Measurements from ENCODE around the gene BRSK2.

BRSK2 gene

DNA sequence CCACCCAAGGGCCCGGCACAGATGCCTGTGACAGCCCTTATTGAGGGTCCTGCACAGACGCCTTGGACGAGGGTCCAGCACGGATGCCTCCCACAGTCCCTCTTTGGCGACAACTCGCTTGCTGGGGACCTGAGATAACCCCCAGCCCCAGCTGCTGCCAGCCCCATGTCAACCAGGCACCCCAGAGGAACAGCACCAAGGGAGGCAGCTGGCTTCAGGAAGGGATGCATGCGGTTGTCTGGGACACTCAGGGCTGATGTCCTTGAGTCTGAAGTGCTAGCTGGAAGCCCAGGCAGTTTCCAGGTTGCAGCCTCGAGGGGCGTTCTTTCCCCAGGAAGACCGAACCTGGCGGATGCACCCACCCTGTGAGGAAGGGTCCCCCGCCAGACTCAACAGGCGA, 63.0 kb downstream of the BRSK2 start:
- DNase-seq (ENCODE audit: low read depth in 2 of 2): no peak

- no peak for DNase-seq (ENCODE audit: low read depth in 2 of 2)
Observed at GRCh38 chr11:1453611-1454034, 63.9 kb downstream of the BRSK2 start.

- DNase-seq (ENCODE audit: low read depth in 2 of 2): no peak
Observed at GRCh38 chr11:1454576-1454975, 64.8 kb downstream of the BRSK2 start.

DNA sequence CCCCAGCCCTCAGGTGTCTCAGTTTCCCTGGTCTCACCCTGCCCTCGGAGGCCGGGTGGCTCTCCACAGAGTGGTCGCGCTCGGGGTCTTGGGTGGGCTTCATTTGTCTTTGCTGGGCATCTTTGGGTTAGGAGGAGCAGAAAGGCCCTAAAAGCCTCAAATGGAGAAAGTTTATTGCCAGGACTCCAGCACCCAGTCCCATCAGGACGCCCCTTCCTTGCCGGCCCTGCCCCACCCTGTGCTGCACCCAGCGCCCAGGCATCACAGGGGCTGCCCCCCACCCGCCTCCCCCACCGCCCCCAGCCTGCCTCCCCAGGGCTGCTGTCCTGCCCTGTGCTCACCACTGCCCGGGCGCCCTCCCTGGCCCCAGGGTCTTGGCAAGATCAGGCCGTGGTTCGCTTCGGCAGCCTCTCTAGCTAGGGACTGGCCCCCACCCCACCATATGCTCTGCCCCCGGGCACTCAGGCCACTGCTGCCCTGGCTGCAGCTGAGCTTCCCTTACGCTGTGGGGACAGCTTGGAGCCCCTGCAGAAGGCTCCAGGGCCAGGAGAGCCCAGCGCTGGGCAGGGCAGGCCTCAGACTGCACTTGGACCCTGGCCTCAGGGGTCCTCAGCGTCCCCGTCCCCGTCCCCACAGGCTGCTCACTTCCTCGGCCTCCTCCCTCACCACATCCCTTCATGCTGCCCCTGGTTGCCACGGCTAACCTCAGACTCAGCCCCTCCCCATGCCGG, 65.5 kb downstream of the BRSK2 start:
- DNase-seq (ENCODE audit: low read depth in 2 of 2): no peak

DNA sequence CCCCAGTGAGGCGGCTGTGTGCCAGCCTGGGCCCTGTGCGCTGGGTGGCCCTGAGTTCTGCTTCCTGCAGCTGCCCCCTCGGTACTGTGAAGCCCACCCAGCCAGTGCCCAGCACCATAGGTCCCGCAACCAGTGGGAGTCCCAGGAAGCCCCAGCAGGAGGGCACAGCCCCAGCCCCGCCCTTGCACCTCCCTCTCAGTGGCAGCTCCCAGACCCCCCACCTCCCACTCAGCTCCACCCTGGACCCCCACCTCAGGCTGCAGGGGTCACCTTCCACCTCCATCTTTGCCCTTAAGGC, 66.0 kb downstream of the BRSK2 start:
- no peak for DNase-seq (ENCODE audit: low read depth in 2 of 2)

GRCh38 chr11:1456176-1456575, 66.4 kb downstream of the BRSK2 start:
- DNase-seq (ENCODE audit: low read depth in 2 of 2): no peak

- DNase-seq (ENCODE audit: low read depth in 2 of 2): no peak
Observed at GRCh38 chr11:1456596-1457325, 67.0 kb downstream of the BRSK2 start.

DNA sequence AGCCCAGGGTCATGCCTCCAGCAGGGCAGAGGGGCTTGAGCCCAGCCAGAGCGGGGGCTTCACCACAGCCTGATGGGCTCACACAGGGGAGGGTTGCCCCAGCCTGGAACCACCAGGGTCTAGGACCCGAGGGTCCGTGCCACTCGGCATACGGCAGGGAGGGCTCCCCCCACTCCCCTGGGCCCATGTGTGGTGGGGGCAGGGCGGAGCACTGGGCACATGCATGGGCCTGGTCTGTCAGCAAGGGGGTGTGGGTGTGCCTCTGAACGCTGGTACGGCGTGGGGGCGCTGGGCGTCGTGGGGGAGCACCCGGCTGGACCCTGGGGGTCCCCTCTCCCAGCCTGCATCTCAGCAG, 67.6 kb downstream of the BRSK2 start:
- DNase-seq (ENCODE audit: low read depth in 2 of 2): no peak

GRCh38 chr11:1457856-1458255, 68.1 kb downstream of the BRSK2 start:
- DNase-seq (ENCODE audit: low read depth in 2 of 2): no peak

- no peak for DNase-seq (ENCODE audit: low read depth in 2 of 2)
Observed at GRCh38 chr11:1458340-1459218, 68.8 kb downstream of the BRSK2 start.

- DNase-seq (ENCODE audit: low read depth in 2 of 2): no peak
Observed at GRCh38 chr11:1459219-1459575, 69.5 kb downstream of the BRSK2 start.

- no peak for DNase-seq (ENCODE audit: low read depth in 2 of 2)
Observed at GRCh38 chr11:1459764-1460395, 70.1 kb downstream of the BRSK2 start.

- DNase-seq (ENCODE audit: low read depth in 2 of 2): no peak
Observed at GRCh38 chr11:1460396-1460985, 70.8 kb downstream of the BRSK2 start.

DNA sequence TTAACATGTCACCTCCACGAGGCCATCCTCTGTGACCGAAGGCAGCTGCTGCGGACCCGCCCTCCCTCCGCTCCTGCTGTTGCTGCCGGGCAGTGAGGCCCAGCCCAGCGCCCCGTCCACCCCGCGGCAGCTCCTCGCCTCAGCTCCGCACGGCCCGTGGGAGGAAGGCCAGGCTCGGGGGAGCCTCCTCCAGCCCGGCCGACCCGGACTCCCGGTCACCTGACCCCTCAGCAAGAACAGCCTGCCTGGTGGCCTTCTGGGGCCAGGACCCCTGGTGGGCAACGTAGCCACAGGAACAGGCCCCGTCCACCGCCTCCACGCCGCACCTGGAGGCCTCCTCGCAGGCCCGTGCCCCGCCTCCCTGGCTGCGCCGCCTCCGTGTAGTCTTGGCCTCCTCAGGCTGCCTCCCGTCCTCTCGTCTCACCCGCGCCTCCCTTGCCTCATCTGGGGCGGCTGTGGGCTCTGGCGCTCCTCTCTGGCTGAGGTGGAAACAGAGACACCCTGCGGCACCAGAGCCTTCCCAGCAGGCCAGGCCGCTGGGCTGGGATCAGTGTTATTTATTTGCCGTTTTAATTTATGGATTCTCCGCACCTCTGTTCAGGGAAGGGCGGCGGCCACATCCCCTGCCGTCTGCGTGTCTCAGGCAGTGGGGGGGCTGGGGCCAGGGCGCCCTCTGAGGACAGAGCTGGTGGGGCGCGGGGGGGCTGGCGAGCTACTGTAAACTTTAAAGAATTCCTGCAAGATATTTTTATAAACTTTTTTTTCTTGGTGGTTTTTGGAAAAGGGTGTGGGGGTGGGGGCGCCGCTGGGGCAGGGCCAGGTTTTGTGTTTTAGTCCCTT, 71.5 kb downstream of the BRSK2 start:
- no peak for DNase-seq (ENCODE audit: low read depth in 2 of 2)

DNA sequence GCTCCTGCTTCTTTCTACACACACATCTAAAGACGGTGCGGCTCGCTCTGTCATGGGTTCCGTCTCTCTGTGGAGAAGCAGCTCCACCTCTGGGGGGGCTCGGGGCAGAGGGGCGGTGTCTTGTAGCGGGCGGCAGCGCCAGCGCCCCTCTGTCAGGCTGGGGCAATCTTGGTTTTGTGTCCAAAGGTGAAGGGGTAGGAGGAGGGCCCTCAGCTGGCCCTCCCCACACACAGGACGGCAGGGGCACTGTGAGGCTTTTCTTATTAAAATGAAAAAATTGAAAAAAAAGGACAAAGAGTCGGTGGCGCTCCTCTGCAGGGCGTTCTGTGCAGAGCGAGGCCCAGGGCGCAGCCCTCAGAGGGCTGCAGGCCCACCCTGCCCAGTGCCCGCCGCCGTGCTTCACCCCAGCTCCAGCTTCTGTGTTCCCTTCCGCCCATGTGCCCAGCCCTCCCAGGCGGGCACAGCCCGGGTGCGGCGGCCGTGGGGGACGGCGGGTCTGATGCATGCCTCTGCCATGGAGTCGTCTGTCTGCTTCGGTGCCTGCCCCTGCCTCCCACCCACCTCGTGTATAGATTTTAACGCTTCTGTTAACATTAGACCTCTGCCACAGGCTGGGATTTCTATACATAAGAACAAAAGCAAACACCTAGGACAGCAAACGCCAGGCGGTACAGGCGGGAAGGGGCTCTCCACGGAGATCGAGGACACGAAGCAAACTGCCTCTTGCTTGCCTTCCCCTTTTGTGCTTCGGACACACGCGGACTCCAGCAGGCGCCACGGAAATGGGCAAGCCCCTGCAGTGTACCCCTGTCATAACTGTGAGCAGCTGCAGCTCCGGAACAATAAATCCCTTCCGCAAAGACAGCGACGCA, 72.3 kb downstream of the BRSK2 start:
- no peak for DNase-seq (ENCODE audit: low read depth in 2 of 2)

- DNase-seq (ENCODE audit: low read depth in 2 of 2): no peak
Observed at GRCh38 chr11:1462698-1462975, 72.9 kb downstream of the BRSK2 start.

DNA sequence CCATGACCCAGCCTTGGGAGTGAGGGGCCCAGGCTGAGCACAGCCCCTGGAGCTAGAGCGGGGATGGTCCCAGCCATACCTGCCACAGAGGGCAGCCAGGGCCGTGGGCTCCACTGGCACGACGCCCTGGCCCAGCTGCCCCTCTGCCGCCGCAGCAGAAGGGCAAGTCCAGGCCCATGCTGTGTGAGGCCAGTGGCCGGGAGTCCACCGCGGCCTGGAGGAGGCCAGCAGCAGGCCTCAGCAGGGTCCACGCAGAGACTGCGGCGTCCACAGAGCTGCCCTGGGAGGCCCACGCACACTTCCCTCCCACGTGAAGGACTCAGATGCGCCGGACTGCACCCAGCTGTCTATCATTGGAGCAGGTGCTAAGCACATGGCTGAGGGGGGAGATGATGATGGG, 73.3 kb downstream of the BRSK2 start:
- DNase-seq (ENCODE audit: low read depth in 2 of 2): no peak

- no peak for DNase-seq (ENCODE audit: low read depth in 2 of 2)
Observed at GRCh38 chr11:1466784-1467183, 77.0 kb downstream of the BRSK2 start.

DNA sequence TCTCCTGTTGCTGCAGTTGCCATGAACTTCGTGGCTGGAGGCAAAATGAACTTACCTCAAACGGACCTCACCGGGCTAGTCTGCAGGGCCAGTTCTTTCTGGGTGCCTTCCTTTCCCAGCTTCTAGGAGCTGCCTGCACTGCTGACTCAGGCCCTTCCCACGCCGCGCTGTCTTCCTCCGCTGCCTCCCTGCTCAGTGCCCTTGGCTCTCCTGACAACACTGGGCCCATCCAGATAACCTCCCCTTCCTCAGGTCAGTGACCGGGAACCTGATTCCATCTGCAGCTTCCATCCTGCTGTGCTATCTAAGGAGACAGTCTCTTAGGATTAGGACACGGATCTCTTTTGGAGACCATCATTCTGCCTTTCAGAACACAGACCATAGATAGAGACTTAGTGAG, 77.5 kb downstream of the BRSK2 start:
- no peak for DNase-seq (ENCODE audit: low read depth in 2 of 2)

DNA sequence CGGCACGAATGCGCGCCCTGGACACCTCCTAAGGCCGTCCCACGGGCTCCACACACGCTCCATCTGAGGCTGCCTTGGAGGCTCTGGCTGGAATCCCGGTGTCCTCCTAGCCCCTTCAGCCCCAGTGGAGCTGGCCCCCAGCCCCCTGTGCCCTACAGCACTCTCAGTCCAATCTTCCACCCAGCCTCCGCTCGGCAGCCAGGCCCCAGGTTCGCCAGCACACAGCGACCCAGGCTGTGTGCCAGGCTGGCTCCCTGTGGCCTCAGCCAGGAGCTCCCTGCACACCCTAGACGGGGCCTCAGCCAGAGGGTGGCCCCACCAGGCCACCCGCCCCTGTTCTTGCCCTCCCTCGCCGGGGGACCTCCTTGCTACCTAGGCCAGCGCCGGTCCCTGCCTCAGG, 78.3 kb downstream of the BRSK2 start:
- no peak for DNase-seq (ENCODE audit: low read depth in 2 of 2)
